Measurements from ENCODE around the gene CDK6. TPM values are rescaled to one million over a fixed set of nuclear protein-coding genes. Genes with fewer than 3 reads are reported as not detected.

CDK6 gene
- total and polyA plus RNA-seq, 2 experiments from 2014 or later, result 7.4 to 23.7 TPM

GRCh38 chr7:92739091-92739490 is 97.3 kb downstream of the CDK6 start (continued):
- TF ChIP-seq REST (IDR thresholded peaks at IDR 0.05; ENCODE audit: unreplicated experiment), result no peak
- no peak for TF ChIP-seq EZH2phosphoT487 (IDR thresholded peaks at IDR 0.05; ENCODE audit: unreplicated experiment)
- no peak for TF ChIP-seq ZNF114 (CRISPR knock-in tag; IDR thresholded peaks at IDR 0.05)

- Mint-ChIP-seq H3K27ac (no peak overlapping the region), H3K4me1 (peaks cover 5% of the 10 kb centered on the region), H3K4me3 (no peak overlapping the region), H3K27me3 (ENCODE audit: insufficient read depth, low read depth, poor library complexity) (peaks cover 1% of the 10 kb centered on the region), H3K36me3 (ENCODE audit: low read depth) (no peaks in the 10 kb centered on the region), H3K9me3 (no peaks in the 10 kb centered on the region)
- H3K4me1 ChIP-seq (ENCODE audit: insufficient read depth), result peaks cover 10% of the 10 kb centered on the region
- H4K20me1 ChIP-seq (replicated peaks; ENCODE audit: insufficient read depth), result no peaks in the 10 kb centered on the region
- no peak for ATAC-seq
- no peak for DNase-seq (ENCODE audit: low spot score)
- no peaks in the 10 kb centered on the region for H3K36me3 ChIP-seq (ENCODE audit: insufficient read depth)
- no peaks in the 10 kb centered on the region for H3F3A ChIP-seq (replicated peaks; ENCODE audit: low read depth)
- H3K27ac ChIP-seq (ENCODE audit: low read depth), result no peak overlapping the region
- no peaks in the 10 kb centered on the region for H3K79me2 ChIP-seq (replicated peaks; ENCODE audit: insufficient read depth)
- H3K4me3 ChIP-seq, result no peak overlapping the region
- no peaks in the 10 kb centered on the region for H3K9me2 ChIP-seq (ENCODE audit: insufficient read depth)
- no peaks in the 10 kb centered on the region for H3K27me3 ChIP-seq (ENCODE audit: insufficient read depth)
- TF ChIP-seq ZNF462 (CRISPR knock-in tag; IDR thresholded peaks at IDR 0.05) (no peak), NANOG (IDR thresholded peaks at IDR 0.05; ENCODE audit: borderline replicate concordance) (no peak), EZH2 (IDR thresholded peaks at IDR 0.05; ENCODE audit: low read depth, unreplicated experiment) (no peak), REST (IDR thresholded peaks at IDR 0.05; ENCODE audit: unreplicated experiment) (no peak), ZNF331 (CRISPR knock-in tag; IDR thresholded peaks at IDR 0.05; ENCODE audit: low read depth) (no peak), EZH2phosphoT487 (IDR thresholded peaks at IDR 0.05; ENCODE audit: unreplicated experiment) (no peak), JUNB (IDR thresholded peaks at IDR 0.05; ENCODE audit: unreplicated experiment) (no peak), ETS1 (IDR thresholded peaks at IDR 0.05) (no peak)
- H3K4me2 ChIP-seq, result no peak overlapping the region
- H2AFZ ChIP-seq, result no peak overlapping the region
Observed at GRCh38 chr7:92737706-92738105, 98.7 kb downstream of the CDK6 start.
